ENCODE measurements around the gene RAB5B. TPM values are rescaled to one million over a fixed set of nuclear protein-coding genes. Genes with fewer than 3 reads are reported as not detected.
A peak's percentile ranks its signal among the peaks of the same experiment; 100 is the strongest.
"Not testable (repeated sequence)": the region's sequence is repeated elsewhere in the genome, so short reads cannot be mapped to it uniquely, and the experiment has no call there.

The RAB5B gene
- total RNA-seq, 1 donor from 2014 or later = 51.0 TPM

- Mint-ChIP-seq H3K4me1 (ENCODE audit: low read depth) (peaks cover 24% of the 10 kb centered on the region), H3K36me3 (ENCODE audit: low read depth) (peaks cover 28% of the 10 kb centered on the region), H3K27me3 (ENCODE audit: low read depth) (no peaks in the 10 kb centered on the region), H3K4me3 (ENCODE audit: low read depth) (peak within 1 kb of the TSS; percentile 84), H3K9me3 (no peaks in the 10 kb centered on the region), H3K27ac (peak within 1 kb of the TSS; percentile 46)
- intact Hi-C loops (cut with micrococcal nuclease) = loop anchor here (1.0 to 5.0 kb wide), 7 partner anchors 24 to 120 kb away; partner anchors contain the start of genes DGKA, IKZF4, PA2G4 and RPL41
- DNase-seq (ENCODE audit: low spot score) = peak; percentile 54
These were observed 23.0 kb downstream of the RAB5B start, which contains the start of gene SUOX for GRCh38 chr12:55996715-55997534. TSS of gene SUOX (plus strand) at chr12:55997276. CDS start at chr12:56002222, 4,946 bp downstream.

- Mint-ChIP-seq H3K4me1 (ENCODE audit: low read depth) (peaks cover 26% of the 10 kb centered on the region), H3K27me3 (ENCODE audit: low read depth) (no peaks in the 10 kb centered on the region), H3K9me3 (no peaks in the 10 kb centered on the region), H3K36me3 (ENCODE audit: low read depth) (peaks cover 28% of the 10 kb centered on the region), H3K27ac (peak overlapping the region; percentile 46), H3K4me3 (ENCODE audit: low read depth) (peak overlapping the region; percentile 84)
- intact Hi-C loops (cut with micrococcal nuclease) = loop anchor here (1.0 to 5.0 kb wide), 6 partner anchors 24 to 120 kb away; partner anchors contain the start of genes DGKA, IKZF4, PA2G4 and RPL41
- no peak for DNase-seq (ENCODE audit: low spot score)
These were observed 23.6 kb downstream of the RAB5B start for GRCh38 chr12:55997535-55997859.

- Mint-ChIP-seq H3K27ac (peak overlapping the region; percentile 21), H3K4me3 (ENCODE audit: low read depth) (peak overlapping the region; percentile 17), H3K4me1 (ENCODE audit: low read depth) (peaks cover 24% of the 10 kb centered on the region), H3K36me3 (ENCODE audit: low read depth) (peaks cover 26% of the 10 kb centered on the region)
- H3K27me3 Mint-ChIP-seq (ENCODE audit: low read depth); H3K9me3 Mint-ChIP-seq; DNase-seq (ENCODE audit: low spot score): not testable (repeated sequence)
- intact Hi-C loops (cut with micrococcal nuclease) = loop anchor here (5.0 kb wide), 2 partner anchors 103 to 118 kb away; partner anchors contain the start of genes PA2G4, RPL41 and ZC3H10
These were observed 25.6 kb downstream of the RAB5B start for GRCh38 chr12:55999522-55999921.

GRCh38 chr12:55999999-56000540, 26.2 kb downstream of the RAB5B start:
- not testable (repeated sequence) for H3K27ac Mint-ChIP-seq; H3K4me3 Mint-ChIP-seq (ENCODE audit: low read depth); H3K27me3 Mint-ChIP-seq (ENCODE audit: low read depth); H3K9me3 Mint-ChIP-seq; DNase-seq (ENCODE audit: low spot score)
- Mint-ChIP-seq H3K4me1 (ENCODE audit: low read depth) (peaks cover 24% of the 10 kb centered on the region), H3K36me3 (ENCODE audit: low read depth) (peaks cover 28% of the 10 kb centered on the region)
- intact Hi-C loops (cut with micrococcal nuclease) = loop anchor here (5.0 kb wide), 2 partner anchors 102 to 117 kb away; partner anchors contain the start of genes PA2G4, RPL41 and ZC3H10

GRCh38 chr12:56001487-56002100, 27.7 kb downstream of the RAB5B start:
- H3K4me3 Mint-ChIP-seq (ENCODE audit: low read depth) = no peak overlapping the region
- no peak for DNase-seq (ENCODE audit: low spot score)

GRCh38 chr12:56003376-56003775, 29.5 kb downstream of the RAB5B start:
- peaks cover 20% of the 10 kb centered on the region for H3K4me1 Mint-ChIP-seq (ENCODE audit: low read depth)
- H3K27me3 Mint-ChIP-seq (ENCODE audit: low read depth); DNase-seq (ENCODE audit: low spot score); H3K27ac Mint-ChIP-seq; intact Hi-C loops (cut with micrococcal nuclease); H3K9me3 Mint-ChIP-seq; H3K4me3 Mint-ChIP-seq (ENCODE audit: low read depth): not testable (repeated sequence)
- H3K36me3 Mint-ChIP-seq (ENCODE audit: low read depth) = peaks cover 38% of the 10 kb centered on the region

More at GRCh38 chr12:56001487-56002100, 27.7 kb downstream of the RAB5B start:
- intact Hi-C loops (cut with micrococcal nuclease) = no loop called here
- Mint-ChIP-seq H3K27ac (no peak overlapping the region), H3K4me1 (ENCODE audit: low read depth) (peaks cover 19% of the 10 kb centered on the region), H3K36me3 (ENCODE audit: low read depth) (peaks cover 35% of the 10 kb centered on the region), H3K27me3 (ENCODE audit: low read depth) (no peaks in the 10 kb centered on the region), H3K9me3 (no peaks in the 10 kb centered on the region)

GRCh38 chr12:56004211-56004610, 30.3 kb downstream of the RAB5B start:
- Mint-ChIP-seq H3K9me3 (no peaks in the 10 kb centered on the region), H3K36me3 (ENCODE audit: low read depth) (peaks cover 37% of the 10 kb centered on the region), H3K4me1 (ENCODE audit: low read depth) (peaks cover 24% of the 10 kb centered on the region), H3K4me3 (ENCODE audit: low read depth) (no peak overlapping the region), H3K27me3 (ENCODE audit: low read depth) (no peaks in the 10 kb centered on the region), H3K27ac (no peak overlapping the region)
- intact Hi-C loops (cut with micrococcal nuclease) = no loop called here
- no peak for DNase-seq (ENCODE audit: low spot score)

- H3K4me3 Mint-ChIP-seq (ENCODE audit: low read depth) = peak overlapping the region; percentile 83
- peaks cover 37% of the 10 kb centered on the region for H3K4me1 Mint-ChIP-seq (ENCODE audit: low read depth)
- H3K27ac Mint-ChIP-seq = peak overlapping the region; percentile 79
- DNase-seq (ENCODE audit: low spot score) = peak; percentile 44
- peaks cover 21% of the 10 kb centered on the region for H3K36me3 Mint-ChIP-seq (ENCODE audit: low read depth)
- intact Hi-C loops (cut with micrococcal nuclease) = no loop called here
- no peaks in the 10 kb centered on the region for H3K27me3 Mint-ChIP-seq (ENCODE audit: low read depth)
- H3K9me3 Mint-ChIP-seq = no peaks in the 10 kb centered on the region
These were observed 34.0 kb downstream of the RAB5B start for GRCh38 chr12:56007564-56008559.

- Mint-ChIP-seq H3K4me1 (ENCODE audit: low read depth) (peaks cover 39% of the 10 kb centered on the region), H3K27ac (peak overlapping the region; percentile 7), H3K9me3 (no peaks in the 10 kb centered on the region), H3K36me3 (ENCODE audit: low read depth) (peaks cover 12% of the 10 kb centered on the region), H3K4me3 (ENCODE audit: low read depth) (peak overlapping the region; percentile 13), H3K27me3 (ENCODE audit: low read depth) (no peaks in the 10 kb centered on the region)
- DNase-seq (ENCODE audit: low spot score) = no peak
- intact Hi-C loops (cut with micrococcal nuclease) = no loop called here
These were observed 36.3 kb downstream of the RAB5B start for GRCh38 chr12:56010111-56010570.

- Mint-ChIP-seq H3K36me3 (ENCODE audit: low read depth) (peaks cover 6% of the 10 kb centered on the region), H3K9me3 (no peaks in the 10 kb centered on the region), H3K4me3 (ENCODE audit: low read depth) (no peak overlapping the region), H3K4me1 (ENCODE audit: low read depth) (peaks cover 46% of the 10 kb centered on the region), H3K27me3 (ENCODE audit: low read depth) (no peaks in the 10 kb centered on the region), H3K27ac (peak overlapping the region; percentile 44)
- intact Hi-C loops (cut with micrococcal nuclease) = no loop called here
- DNase-seq (ENCODE audit: low spot score) = no peak
These were observed 37.7 kb downstream of the RAB5B start for GRCh38 chr12:56011509-56012090.

GRCh38 chr12:56013482-56013881, 39.6 kb downstream of the RAB5B start:
- intact Hi-C loops (cut with micrococcal nuclease) = no loop called here
- no peak for DNase-seq (ENCODE audit: low spot score)
- H3K27ac Mint-ChIP-seq = no peak overlapping the region
- no peak overlapping the region for H3K4me3 Mint-ChIP-seq (ENCODE audit: low read depth)
- H3K27me3 Mint-ChIP-seq (ENCODE audit: low read depth) = no peaks in the 10 kb centered on the region
- H3K4me1 Mint-ChIP-seq (ENCODE audit: low read depth) = peaks cover 36% of the 10 kb centered on the region
- H3K9me3 Mint-ChIP-seq = no peaks in the 10 kb centered on the region
- H3K36me3 Mint-ChIP-seq (ENCODE audit: low read depth) = peaks cover 6% of the 10 kb centered on the region
